Pancreas (tissue), 10 donors: ENCODE data around the gene MEGF11. TPM values are rescaled to one million over a fixed set of nuclear protein-coding genes. Genes with fewer than 3 reads are reported as not detected.

Experiments used
- ATAC-seq, 4 donors: fragments of 200-7000 bp; cut with Tn5 transposase; one replicate each; pipeline versions ENCODE4 v1.8.0 to v1.9.1; 2020; ENCODE audit warnings: mild to moderate bottlenecking in 4 of 4, moderate library complexity in 4 of 4
- DNase-seq, 6 donors: peaks; one replicate each; pipeline ENCODE4 v3.0.0-alpha.2; 2020
- FAIRE-seq: peaks from 2 replicates; lab custom pipeline; 2012; peaks lifted over from hg19 to GRCh38; lab: Jason Lieb, UNC
- H3K27ac ChIP-seq, 4 donors: fragments of 200-600 bp; sonication (generic); 1 replicate in 3 of 4; 2 replicates in 1 of 4; pipeline versions ENCODE4 v1.5.0 to v1.8.0; 2020
- H3K27me3 ChIP-seq, 4 donors: fragments of 200-600 bp; one replicate each; pipeline ENCODE4 v1.8.0; 2021
- H3K36me3 ChIP-seq, 3 donors: fragments of 200-600 bp; sonication (generic) in 1 of 3; one replicate each; pipeline versions ENCODE4 v1.5.0 to v1.8.0; 2020 to 2021
- H3K4me1 ChIP-seq, 3 donors: fragments of 200-600 bp; one replicate each; pipeline ENCODE4 v1.8.0; 2021
- H3K4me3 ChIP-seq, 4 donors: fragments of 200-600 bp; sonication (generic) in 2 of 4; one replicate each; pipeline versions ENCODE4 v1.5.0 to v1.8.0; 2020 to 2021
- H3K9me3 ChIP-seq, 4 donors: fragments of 200-600 bp; one replicate each; pipeline ENCODE4 v1.8.0; 2021
- CTCF ChIP-seq, 4 donors: fragments of 200-600 bp; sonication (generic) in 3 of 4; IDR thresholded peaks; one replicate each; pipeline versions ENCODE4 v1.5.0 to v1.8.0; 2021; ENCODE audit warnings: antibody characterized with exemption in 4 of 4
- WGBS, 2 donors: extraction: QIAGEN DNeasy Blood & Tissue Kit; methylation state at CpG; one replicate each; pipeline ENCODE4 v1.1.7; 2013; 5-methylcytosine and 5-hydroxymethylcytosine counted together
- intact Hi-C, 3 donors: fragments of 100-400 bp; cut with DNase I; formaldehyde crosslinking; loops; one replicate each; pipeline versions ENCODE4 v1.11.1 to v1.14.2; 2022
- polyA plus RNA-seq, 2 donors: library from polyadenylated mRNA; stranded (reverse); fragments of 200-250 nt; gene quantifications; one replicate each; pipeline ENCODE4 v1.2.3, GENCODE V29; 2013
- total RNA-seq, 6 donors: library from RNA; stranded (reverse); fragmentation: NEBNext Ultra II Directional in 4 of 6; extraction: Animal tissue kit (Norgen Biotek cat#: 25700) in 4 of 6; gene quantifications; one replicate each; pipeline versions ENCODE4 v1.2.1 to v1.2.4, GENCODE V29; 2021 to 2023
- donor health status: healthy with polysubstance abuse.
- donor health status: DM: no; HTN: no; CAD: no; lungs with moderate emphysema.
- donor health status: DM: no; HTN: no; CAD: no.
- donor health status: control.
- donor health status: control.
- donor health status: Bipolar disorder and iron deficiency.
- donor health status: DM: yes; HTN: yes; CAD: no.
- donor health status: DM: no; HTN: no; CAD: no.
- donor health status: DM: no; HTN: no; CAD: no.
- donor health status: DM: yes; HTN: yes; CAD: no.

The MEGF11 gene
- total and polyA plus RNA-seq, 8 donors, result 0.19 to 0.87 (median 0.37) TPM

- Histone ChIP-seq H3K27me3 (no peaks in the 10 kb centered on the region), H3K4me3 (no peak overlapping the region), H3K27ac (no peak overlapping the region), H3K9me3 (no peaks in the 10 kb centered on the region), H3K4me1 (peaks cover 0 to 3% (median 3%) of the 10 kb centered on the region in 3 donors), H3K36me3 (no peaks in the 10 kb centered on the region)
- intact Hi-C loops, result no loop called here
- DNase-seq (peak in 3 of 6 donors; percentile 33 to 41 (median 37)), FAIRE-seq (no peak), ATAC-seq (peak; percentile 31 to 86 (median 63))
- WGBS, 2 donors, result 56 to 80% methylated on average over 4 of the region's 4 CpGs
- TF ChIP-seq CTCF (IDR thresholded peaks at IDR 0.05), result no peak
These were observed 122.3 kb downstream of the MEGF11 start for GRCh38 chr15:66131200-66131599.

GRCh38 chr15:66130496-66131034 is 123.0 kb downstream of the MEGF11 start:
- Histone ChIP-seq H3K4me1 (peaks cover 0 to 3% (median 3%) of the 10 kb centered on the region in 3 donors), H3K27ac (no peak overlapping the region), H3K9me3 (no peaks in the 10 kb centered on the region), H3K27me3 (no peaks in the 10 kb centered on the region), H3K4me3 (no peak overlapping the region), H3K36me3 (no peaks in the 10 kb centered on the region)
- no peak for FAIRE-seq
- intact Hi-C loops, result no loop called here
- no peak for DNase-seq
- TF ChIP-seq CTCF (IDR thresholded peaks at IDR 0.05), result no peak
- WGBS, 2 donors, result 79 to 83% methylated on average over 3 of the region's 3 CpGs
- ATAC-seq, result no peak

GRCh38 chr15:66129586-66129985 is 124.0 kb downstream of the MEGF11 start:
- H3K27me3 ChIP-seq, result no peaks in the 10 kb centered on the region
- peaks cover 0 to 3% (median 3%) of the 10 kb centered on the region in 3 donors for H3K4me1 ChIP-seq
- FAIRE-seq (no peak), ATAC-seq (peak in 3 of 4 donors; percentile 13 to 17 (median 13)), DNase-seq (no peak)
- H3K4me3 ChIP-seq, result no peak overlapping the region
- no peak overlapping the region for H3K27ac ChIP-seq
- 56 to 62% methylated on average over 7 of the region's 7 CpGs for WGBS, 2 donors
- TF ChIP-seq CTCF (IDR thresholded peaks at IDR 0.05), result no peak
- H3K36me3 ChIP-seq, result no peaks in the 10 kb centered on the region
- no peaks in the 10 kb centered on the region for H3K9me3 ChIP-seq
- intact Hi-C loops, result no loop called here

- intact Hi-C loops, result no loop called here
- Histone ChIP-seq H3K27me3 (no peaks in the 10 kb centered on the region), H3K4me3 (no peak overlapping the region), H3K36me3 (no peaks in the 10 kb centered on the region), H3K27ac (no peak overlapping the region), H3K9me3 (no peaks in the 10 kb centered on the region), H3K4me1 (peaks cover 0 to 3% (median 3%) of the 10 kb centered on the region in 3 donors)
- TF ChIP-seq CTCF (IDR thresholded peaks at IDR 0.05), result no peak
- FAIRE-seq, result no peak
- no peak for DNase-seq
- ATAC-seq, result no peak
- 79 to 80% methylated on average over 8 of the region's 8 CpGs for WGBS, 2 donors
These were observed 125.4 kb downstream of the MEGF11 start for GRCh38 chr15:66128116-66128680.

- Histone ChIP-seq H3K36me3 (no peaks in the 10 kb centered on the region), H3K9me3 (no peaks in the 10 kb centered on the region), H3K27me3 (no peaks in the 10 kb centered on the region), H3K4me3 (no peak overlapping the region), H3K4me1 (peaks cover 0 to 3% (median 3%) of the 10 kb centered on the region in 3 donors), H3K27ac (no peak overlapping the region)
- ATAC-seq (no peak), DNase-seq (no peak), FAIRE-seq (no peak)
- intact Hi-C loops, result no loop called here
- TF ChIP-seq CTCF (IDR thresholded peaks at IDR 0.05), result no peak
- WGBS, 2 donors, result 82 to 86% methylated on average over 5 of the region's 5 CpGs
These were observed 127.1 kb downstream of the MEGF11 start for GRCh38 chr15:66126456-66126855.
